K562 (cell line): Measurements from ENCODE around the gene CREB3L4. TPM values are rescaled to one million over a fixed set of nuclear protein-coding genes. Genes with fewer than 3 reads are reported as not detected.

ENCODE experiments used
- HEY1 ChIP-seq: fragments of 250-450 bp; sonication (Bioruptor Pico); IDR thresholded peaks from 2 replicates; pipeline ENCODE4 v1.5.0; 2020; ENCODE audit warnings: mild to moderate bottlenecking, moderate library complexity, borderline replicate concordance
- HNRNPH1 ChIP-seq: fragments of 200-400 bp; formaldehyde crosslinking; optimal IDR thresholded peaks from 2 replicates; pipeline ENCODE3; 2017; ENCODE audit warnings: low read depth, mild to moderate bottlenecking, low read length, moderate library complexity
- ZNF75A ChIP-seq: fragments of 450-650 bp; formaldehyde crosslinking; IDR thresholded peaks from 2 replicates; pipeline ENCODE4 v1.4.0; 2020; ENCODE audit warnings: mild to moderate bottlenecking
- polyA plus RNA-seq, 8 experiments: library from polyadenylated mRNA; depleted of rRNA in 4 of 8; stranded (reverse) in 5 of 8; unstranded in 3 of 8; fragments of >200 nt; fragmentation: Nextera tagmentation in 2 of 8; fragmentation: Illumina TruSeq in 1 of 8; extraction: Ambion mirVana in 2 of 8; extraction: Trizol in 1 of 8; gene quantifications; 2 replicates each; pipeline versions ENCODE4 v1.2.1 to v1.2.3, GENCODE V29; 2011 to 2014; ENCODE audit warnings: inconsistent platforms in 1 of 8, missing spikeins in 1 of 8
- total RNA-seq, 7 experiments: library from RNA; depleted of rRNA in 6 of 7; stranded (reverse); fragments of >200 nt in 6 of 7; fragmentation: Illumina TruSeq in 2 of 7; extraction: Trizol in 2 of 7; gene quantifications; 2 replicates each; pipeline versions ENCODE4 v1.2.1 to v1.2.3, GENCODE V29; 2011 to 2021; ENCODE audit warnings: low replicate concordance in 1 of 7
- TF ChIP-seq, protein P1 (sequence below): fragments of 250-450 bp; sonication (Bioruptor Pico); IDR thresholded peaks from 2 replicates; pipeline ENCODE4 v1.9.0; 2021; ENCODE audit warnings: mild to moderate bottlenecking
- TF ChIP-seq, protein P2 (sequence below): fragments of 250-450 bp; sonication (Bioruptor Pico); IDR thresholded peaks from 2 replicates; pipeline ENCODE4 v1.4.0; 2020; ENCODE audit warnings: mild to moderate bottlenecking
- TF ChIP-seq, protein P3 (sequence below): fragments of 450-650 bp; IDR thresholded peaks from 2 replicates; pipeline ENCODE4 v1.6.1; 2016; ENCODE audit warnings: mild to moderate bottlenecking, moderate library complexity
- TF ChIP-seq, protein P4 (sequence below), 2 experiments: IDR thresholded peaks in 1 of 2; conservative IDR thresholded peaks in 1 of 2; 2 replicates each; pipeline ENCODE4 v1.6.1; 2016; ENCODE audit warnings: low read depth in 2 of 2, mild to moderate bottlenecking in 1 of 2, missing compliant biosample characterization in 1 of 2, missing genetic modification characterization in 1 of 2, moderate library complexity in 1 of 2
- TF ChIP-seq, protein P5 (sequence below): fragments of 450-650 bp; formaldehyde crosslinking; IDR thresholded peaks from 2 replicates; pipeline ENCODE4 v1.4.0; 2022; ENCODE audit warnings: missing genetic modification characterization

Gene CREB3L4
- total and polyA plus RNA-seq, 9 of the 15 experiments (the other 6 are each of a cell fraction or from before 2014, with no cell fraction given): 9.9 to 18.6 (median 13.9) TPM

DNA sequence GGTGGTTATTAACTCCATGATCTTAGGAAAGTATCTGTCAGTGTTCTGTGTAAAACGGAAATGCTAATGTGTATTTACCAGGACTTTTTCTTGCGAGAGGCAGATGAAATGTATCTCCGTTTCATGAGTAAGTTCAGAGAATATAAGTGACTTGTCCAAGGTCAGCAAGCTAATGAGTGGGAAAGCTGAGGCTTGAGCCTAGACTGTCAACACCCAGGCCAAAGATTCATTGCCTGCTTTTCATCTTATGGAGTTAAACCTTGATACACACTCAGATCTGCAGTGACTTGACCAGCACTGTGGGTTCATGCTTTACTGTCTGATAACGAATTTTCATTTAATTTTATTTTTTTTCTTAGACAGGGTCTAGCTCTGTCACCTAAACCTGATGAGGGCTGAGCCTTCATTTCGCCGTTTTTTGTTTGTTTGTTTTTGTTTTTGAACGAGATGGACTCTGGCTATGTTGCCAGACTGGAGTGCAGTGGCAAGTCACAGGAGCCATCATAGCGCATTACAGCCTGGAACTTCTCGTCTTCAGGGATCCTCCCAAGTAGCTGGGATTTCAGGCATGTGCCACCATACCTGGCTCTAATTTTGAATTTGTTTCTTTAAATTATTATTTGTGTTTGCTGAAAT lies 10.7 kb downstream of the CREB3L4 start (continued):
- TF ChIP-seq, protein P1, sequence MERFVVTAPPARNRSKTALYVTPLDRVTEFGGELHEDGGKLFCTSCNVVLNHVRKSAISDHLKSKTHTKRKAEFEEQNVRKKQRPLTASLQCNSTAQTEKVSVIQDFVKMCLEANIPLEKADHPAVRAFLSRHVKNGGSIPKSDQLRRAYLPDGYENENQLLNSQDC: 0 out of 2 replicates have a peak, but pooled peaks have one; percentile 10
- TF ChIP-seq, protein P2, sequence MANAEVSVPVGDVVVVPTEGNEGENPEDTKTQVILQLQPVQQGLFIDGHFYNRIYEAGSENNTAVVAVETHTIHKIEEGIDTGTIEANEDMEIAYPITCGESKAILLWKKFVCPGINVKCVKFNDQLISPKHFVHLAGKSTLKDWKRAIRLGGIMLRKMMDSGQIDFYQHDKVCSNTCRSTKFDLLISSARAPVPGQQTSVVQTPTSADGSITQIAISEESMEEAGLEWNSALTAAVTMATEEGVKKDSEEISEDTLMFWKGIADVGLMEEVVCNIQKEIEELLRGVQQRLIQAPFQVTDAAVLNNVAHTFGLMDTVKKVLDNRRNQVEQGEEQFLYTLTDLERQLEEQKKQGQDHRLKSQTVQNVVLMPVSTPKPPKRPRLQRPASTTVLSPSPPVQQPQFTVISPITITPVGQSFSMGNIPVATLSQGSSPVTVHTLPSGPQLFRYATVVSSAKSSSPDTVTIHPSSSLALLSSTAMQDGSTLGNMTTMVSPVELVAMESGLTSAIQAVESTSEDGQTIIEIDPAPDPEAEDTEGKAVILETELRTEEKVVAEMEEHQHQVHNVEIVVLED (CRISPR knock-in tag): no peak
- TF ChIP-seq ZNF75A (no peak), HEY1 (no peak), HNRNPH1 (no peak)
- TF ChIP-seq, protein P3, sequence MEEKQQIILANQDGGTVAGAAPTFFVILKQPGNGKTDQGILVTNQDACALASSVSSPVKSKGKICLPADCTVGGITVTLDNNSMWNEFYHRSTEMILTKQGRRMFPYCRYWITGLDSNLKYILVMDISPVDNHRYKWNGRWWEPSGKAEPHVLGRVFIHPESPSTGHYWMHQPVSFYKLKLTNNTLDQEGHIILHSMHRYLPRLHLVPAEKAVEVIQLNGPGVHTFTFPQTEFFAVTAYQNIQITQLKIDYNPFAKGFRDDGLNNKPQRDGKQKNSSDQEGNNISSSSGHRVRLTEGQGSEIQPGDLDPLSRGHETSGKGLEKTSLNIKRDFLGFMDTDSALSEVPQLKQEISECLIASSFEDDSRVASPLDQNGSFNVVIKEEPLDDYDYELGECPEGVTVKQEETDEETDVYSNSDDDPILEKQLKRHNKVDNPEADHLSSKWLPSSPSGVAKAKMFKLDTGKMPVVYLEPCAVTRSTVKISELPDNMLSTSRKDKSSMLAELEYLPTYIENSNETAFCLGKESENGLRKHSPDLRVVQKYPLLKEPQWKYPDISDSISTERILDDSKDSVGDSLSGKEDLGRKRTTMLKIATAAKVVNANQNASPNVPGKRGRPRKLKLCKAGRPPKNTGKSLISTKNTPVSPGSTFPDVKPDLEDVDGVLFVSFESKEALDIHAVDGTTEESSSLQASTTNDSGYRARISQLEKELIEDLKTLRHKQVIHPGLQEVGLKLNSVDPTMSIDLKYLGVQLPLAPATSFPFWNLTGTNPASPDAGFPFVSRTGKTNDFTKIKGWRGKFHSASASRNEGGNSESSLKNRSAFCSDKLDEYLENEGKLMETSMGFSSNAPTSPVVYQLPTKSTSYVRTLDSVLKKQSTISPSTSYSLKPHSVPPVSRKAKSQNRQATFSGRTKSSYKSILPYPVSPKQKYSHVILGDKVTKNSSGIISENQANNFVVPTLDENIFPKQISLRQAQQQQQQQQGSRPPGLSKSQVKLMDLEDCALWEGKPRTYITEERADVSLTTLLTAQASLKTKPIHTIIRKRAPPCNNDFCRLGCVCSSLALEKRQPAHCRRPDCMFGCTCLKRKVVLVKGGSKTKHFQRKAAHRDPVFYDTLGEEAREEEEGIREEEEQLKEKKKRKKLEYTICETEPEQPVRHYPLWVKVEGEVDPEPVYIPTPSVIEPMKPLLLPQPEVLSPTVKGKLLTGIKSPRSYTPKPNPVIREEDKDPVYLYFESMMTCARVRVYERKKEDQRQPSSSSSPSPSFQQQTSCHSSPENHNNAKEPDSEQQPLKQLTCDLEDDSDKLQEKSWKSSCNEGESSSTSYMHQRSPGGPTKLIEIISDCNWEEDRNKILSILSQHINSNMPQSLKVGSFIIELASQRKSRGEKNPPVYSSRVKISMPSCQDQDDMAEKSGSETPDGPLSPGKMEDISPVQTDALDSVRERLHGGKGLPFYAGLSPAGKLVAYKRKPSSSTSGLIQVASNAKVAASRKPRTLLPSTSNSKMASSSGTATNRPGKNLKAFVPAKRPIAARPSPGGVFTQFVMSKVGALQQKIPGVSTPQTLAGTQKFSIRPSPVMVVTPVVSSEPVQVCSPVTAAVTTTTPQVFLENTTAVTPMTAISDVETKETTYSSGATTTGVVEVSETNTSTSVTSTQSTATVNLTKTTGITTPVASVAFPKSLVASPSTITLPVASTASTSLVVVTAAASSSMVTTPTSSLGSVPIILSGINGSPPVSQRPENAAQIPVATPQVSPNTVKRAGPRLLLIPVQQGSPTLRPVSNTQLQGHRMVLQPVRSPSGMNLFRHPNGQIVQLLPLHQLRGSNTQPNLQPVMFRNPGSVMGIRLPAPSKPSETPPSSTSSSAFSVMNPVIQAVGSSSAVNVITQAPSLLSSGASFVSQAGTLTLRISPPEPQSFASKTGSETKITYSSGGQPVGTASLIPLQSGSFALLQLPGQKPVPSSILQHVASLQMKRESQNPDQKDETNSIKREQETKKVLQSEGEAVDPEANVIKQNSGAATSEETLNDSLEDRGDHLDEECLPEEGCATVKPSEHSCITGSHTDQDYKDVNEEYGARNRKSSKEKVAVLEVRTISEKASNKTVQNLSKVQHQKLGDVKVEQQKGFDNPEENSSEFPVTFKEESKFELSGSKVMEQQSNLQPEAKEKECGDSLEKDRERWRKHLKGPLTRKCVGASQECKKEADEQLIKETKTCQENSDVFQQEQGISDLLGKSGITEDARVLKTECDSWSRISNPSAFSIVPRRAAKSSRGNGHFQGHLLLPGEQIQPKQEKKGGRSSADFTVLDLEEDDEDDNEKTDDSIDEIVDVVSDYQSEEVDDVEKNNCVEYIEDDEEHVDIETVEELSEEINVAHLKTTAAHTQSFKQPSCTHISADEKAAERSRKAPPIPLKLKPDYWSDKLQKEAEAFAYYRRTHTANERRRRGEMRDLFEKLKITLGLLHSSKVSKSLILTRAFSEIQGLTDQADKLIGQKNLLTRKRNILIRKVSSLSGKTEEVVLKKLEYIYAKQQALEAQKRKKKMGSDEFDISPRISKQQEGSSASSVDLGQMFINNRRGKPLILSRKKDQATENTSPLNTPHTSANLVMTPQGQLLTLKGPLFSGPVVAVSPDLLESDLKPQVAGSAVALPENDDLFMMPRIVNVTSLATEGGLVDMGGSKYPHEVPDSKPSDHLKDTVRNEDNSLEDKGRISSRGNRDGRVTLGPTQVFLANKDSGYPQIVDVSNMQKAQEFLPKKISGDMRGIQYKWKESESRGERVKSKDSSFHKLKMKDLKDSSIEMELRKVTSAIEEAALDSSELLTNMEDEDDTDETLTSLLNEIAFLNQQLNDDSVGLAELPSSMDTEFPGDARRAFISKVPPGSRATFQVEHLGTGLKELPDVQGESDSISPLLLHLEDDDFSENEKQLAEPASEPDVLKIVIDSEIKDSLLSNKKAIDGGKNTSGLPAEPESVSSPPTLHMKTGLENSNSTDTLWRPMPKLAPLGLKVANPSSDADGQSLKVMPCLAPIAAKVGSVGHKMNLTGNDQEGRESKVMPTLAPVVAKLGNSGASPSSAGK: no peak
- TF ChIP-seq, protein P4, sequence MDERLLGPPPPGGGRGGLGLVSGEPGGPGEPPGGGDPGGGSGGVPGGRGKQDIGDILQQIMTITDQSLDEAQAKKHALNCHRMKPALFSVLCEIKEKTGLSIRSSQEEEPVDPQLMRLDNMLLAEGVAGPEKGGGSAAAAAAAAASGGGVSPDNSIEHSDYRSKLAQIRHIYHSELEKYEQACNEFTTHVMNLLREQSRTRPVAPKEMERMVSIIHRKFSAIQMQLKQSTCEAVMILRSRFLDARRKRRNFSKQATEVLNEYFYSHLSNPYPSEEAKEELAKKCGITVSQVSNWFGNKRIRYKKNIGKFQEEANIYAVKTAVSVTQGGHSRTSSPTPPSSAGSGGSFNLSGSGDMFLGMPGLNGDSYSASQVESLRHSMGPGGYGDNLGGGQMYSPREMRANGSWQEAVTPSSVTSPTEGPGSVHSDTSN (CRISPR knock-in tag; IDR thresholded peaks at IDR 0.05; ENCODE audit: low read depth): no peak
- TF ChIP-seq, protein P4 (tag; conservative IDR thresholded peaks at IDR 0.05; ENCODE audit: low read depth): peak; percentile 72
- TF ChIP-seq, protein P5, sequence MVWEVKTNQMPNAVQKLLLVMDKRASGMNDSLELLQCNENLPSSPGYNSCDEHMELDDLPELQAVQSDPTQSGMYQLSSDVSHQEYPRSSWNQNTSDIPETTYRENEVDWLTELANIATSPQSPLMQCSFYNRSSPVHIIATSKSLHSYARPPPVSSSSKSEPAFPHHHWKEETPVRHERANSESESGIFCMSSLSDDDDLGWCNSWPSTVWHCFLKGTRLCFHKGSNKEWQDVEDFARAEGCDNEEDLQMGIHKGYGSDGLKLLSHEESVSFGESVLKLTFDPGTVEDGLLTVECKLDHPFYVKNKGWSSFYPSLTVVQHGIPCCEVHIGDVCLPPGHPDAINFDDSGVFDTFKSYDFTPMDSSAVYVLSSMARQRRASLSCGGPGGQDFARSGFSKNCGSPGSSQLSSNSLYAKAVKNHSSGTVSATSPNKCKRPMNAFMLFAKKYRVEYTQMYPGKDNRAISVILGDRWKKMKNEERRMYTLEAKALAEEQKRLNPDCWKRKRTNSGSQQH (CRISPR knock-in tag): 0 out of 2 replicates have a peak, but pooled peaks have one; percentile 52
